B cell (primary cell): ENCODE data around the gene CHTF18. TPM values are rescaled to one million over a fixed set of nuclear protein-coding genes. Genes with fewer than 3 reads are reported as not detected.
A peak's percentile ranks its signal among the peaks of the same experiment; 100 is the strongest.

Source experiments
- ATAC-seq: fragments of 200-7000 bp; cut with Tn5 transposase; one replicate; pipeline ENCODE4 v1.10.0; 2021; ENCODE audit warnings: low read depth, mild to moderate bottlenecking, moderate number of reproducible peaks, moderate library complexity
- CTCF ChIA-PET: fragments of 350-600 bp; sonication (Branson Sonifier 250); formaldehyde crosslinking; loops from one replicate; lab custom pipeline; 2021; ENCODE audit warnings: antibody characterized with exemption, inconsistent platforms; lab: Charles Lee
- POLR2A ChIA-PET: fragments of 350-600 bp; sonication (Branson Sonifier 250); formaldehyde crosslinking; loops from one replicate; lab custom pipeline; 2021; ENCODE audit warnings: antibody characterized with exemption; lab: Charles Lee
- DNase-seq: peaks from one replicate; pipeline ENCODE4 v3.0.0; 2013
- H2AFZ ChIP-seq: 2 replicates; pipeline ENCODE4 v1.6.1; 2012; ENCODE audit warnings: mild to moderate bottlenecking, low read depth, low read length; ENCODE audit not compliant: insufficient read depth, poor library complexity, severe bottlenecking
- H3K27ac ChIP-seq, 2 donors: 1 replicate in 1 of 2; 2 replicates in 1 of 2; pipeline ENCODE4 v1.5.1; 2012 to 2013; ENCODE audit warnings: low read length in 2 of 2, mild to moderate bottlenecking in 2 of 2, moderate library complexity in 1 of 2
- H3K27me3 ChIP-seq, 4 experiments: fragments of 200-600 bp in 1 of 4; sonication (generic) in 1 of 4; replicated peaks in 1 of 4; 1 replicate in 2 of 4; 2 replicates in 2 of 4; pipeline versions ENCODE4 v1.6.1 to v1.7.0; 2013 to 2016; ENCODE audit warnings: low read length in 3 of 4, mild to moderate bottlenecking in 2 of 4, mixed read lengths in 1 of 4, moderate library complexity in 1 of 4; ENCODE audit not compliant: insufficient read depth in 4 of 4, control insufficient read depth in 3 of 4; ENCODE audit errors: control extremely low read depth in 1 of 4
- H3K36me3 ChIP-seq, 2 experiments: replicated peaks in 1 of 2; 1 replicate in 1 of 2; 2 replicates in 1 of 2; pipeline versions ENCODE4 v1.6.1 to v1.7.1; 2013; ENCODE audit warnings: low read length in 1 of 2; ENCODE audit not compliant: insufficient read depth in 2 of 2, control insufficient read depth in 1 of 2; ENCODE audit errors: control extremely low read depth in 1 of 2, extremely low read depth in 1 of 2
- H3K4me1 ChIP-seq, 2 donors: fragments of 200-600 bp in 1 of 2; sonication (generic) in 1 of 2; 1 replicate in 1 of 2; 2 replicates in 1 of 2; pipeline versions ENCODE4 v1.5.1 to v1.6.1; 2013 to 2017; ENCODE audit warnings: low read length in 2 of 2; ENCODE audit not compliant: control insufficient read depth in 2 of 2, insufficient read depth in 2 of 2
- H3K4me2 ChIP-seq: replicated peaks from 2 replicates; pipeline ENCODE3; 2012; ENCODE audit warnings: mild to moderate bottlenecking, low read depth, low read length; ENCODE audit not compliant: poor library complexity, severe bottlenecking
- H3K4me3 ChIP-seq, 5 experiments: fragments of 200-600 bp in 1 of 5; sonication (generic) in 1 of 5; 1 replicate in 3 of 5; 2 replicates in 2 of 5; pipeline versions ENCODE4 v1.5.1 to v1.7.0; 2011 to 2016; ENCODE audit warnings: low read length in 4 of 5, mild to moderate bottlenecking in 4 of 5, low read depth in 2 of 5, control low read depth in 1 of 5, moderate library complexity in 1 of 5; ENCODE audit not compliant: insufficient read depth in 1 of 5; ENCODE audit errors: control extremely low read depth in 1 of 5, extremely low read depth in 1 of 5
- H3K79me2 ChIP-seq: fragments of 200-600 bp; sonication (generic); one replicate; pipeline ENCODE4 v1.6.0; 2016; ENCODE audit warnings: low read length; ENCODE audit not compliant: control insufficient read depth, insufficient read depth
- H3K9ac ChIP-seq: fragments of 200-600 bp; sonication (generic); 2 replicates; pipeline ENCODE4 v1.6.1; 2017; ENCODE audit warnings: mild to moderate bottlenecking, low read length, moderate library complexity
- H3K9me3 ChIP-seq, 3 donors: one replicate each; pipeline versions ENCODE4 v1.6.1 to v1.7.1; 2013; ENCODE audit warnings: low read length in 2 of 3; ENCODE audit not compliant: control insufficient read depth in 2 of 3, insufficient read depth in 1 of 3; ENCODE audit errors: control extremely low read depth in 1 of 3
- H4K20me1 ChIP-seq: 2 replicates; pipeline ENCODE4 v1.6.0; 2012; ENCODE audit warnings: mild to moderate bottlenecking, low read length; ENCODE audit not compliant: insufficient read depth, control insufficient read depth, poor library complexity, severe bottlenecking
- H3K27ac Mint-ChIP-seq: one replicate; pipeline ENCODE4 v1.8.0; 2021; ENCODE audit warnings: mixed read lengths
- H3K27me3 Mint-ChIP-seq: one replicate; pipeline ENCODE4 v1.8.0; 2021; ENCODE audit warnings: mixed read lengths
- H3K4me1 Mint-ChIP-seq: one replicate; pipeline ENCODE4 v1.8.0; 2021; ENCODE audit warnings: mixed read lengths
- H3K4me3 Mint-ChIP-seq: one replicate; pipeline ENCODE4 v1.8.0; 2021; ENCODE audit warnings: mixed read lengths
- H3K9me3 Mint-ChIP-seq: one replicate; pipeline ENCODE4 v1.8.0; 2022; ENCODE audit warnings: mixed read lengths; ENCODE audit not compliant: insufficient read depth
- CTCF ChIP-seq: fragments of 200-600 bp; IDR thresholded peaks from one replicate; pipeline ENCODE4 v1.8.0; 2022; ENCODE audit warnings: antibody characterized with exemption, mild to moderate bottlenecking
- EZH2 ChIP-seq: IDR thresholded peaks from 2 replicates; pipeline ENCODE4 v1.6.1; 2012; ENCODE audit warnings: borderline replicate concordance, low read depth, mild to moderate bottlenecking, moderate library complexity, low read length; ENCODE audit not compliant: insufficient read depth, poor library complexity, severe bottlenecking
- WGBS: methylation state at CpG from one replicate; pipeline ENCODE4 v1.1.5; 2013; ENCODE audit warnings: missing lambda C conversion rate; ENCODE audit not compliant: insufficient coverage; 5-methylcytosine and 5-hydroxymethylcytosine counted together
- intact Hi-C: fragments of 100-400 bp; cut with micrococcal nuclease; formaldehyde crosslinking; loops from one replicate; pipeline ENCODE4 v1.10.0; 2022
- polyA plus RNA-seq: library from polyadenylated mRNA; depleted of rRNA; stranded (reverse); fragments of >200 nt; gene quantifications from 2 replicates; pipeline ENCODE4 v1.2.3, GENCODE V29; 2012
- total RNA-seq, 2 donors: library from RNA; stranded (reverse); fragments of 120-200 nt in 1 of 2; gene quantifications; 1 replicate in 1 of 2; 2 replicates in 1 of 2; pipeline versions ENCODE4 v1.2.3 to v1.2.4, GENCODE V29; 2013 to 2022

Gene CHTF18
- total and polyA plus RNA-seq, 2 donors (not counting 1 experiment from before 2014, with no cell fraction given): 72.3 to 76.1 TPM

- DNase-seq: no peak
- H3K27ac ChIP-seq: peak overlapping the region; percentile 73 to 92
- CTCF ChIA-PET: no interaction called here
Observed at GRCh38 chr16:808085-808386, 19.6 kb downstream of the CHTF18 start.

More at GRCh38 chr16:808085-808386, 19.6 kb downstream of the CHTF18 start:
- H3K36me3 ChIP-seq: no peaks in the 10 kb centered on the region
- Mint-ChIP-seq H3K27me3 (peaks cover 16% of the 10 kb centered on the region), H3K9me3 (no peaks in the 10 kb centered on the region), H3K27ac (peak overlapping the region; percentile 96), H3K4me3 (peak overlapping the region; percentile 99), H3K4me1 (peaks cover 8% of the 10 kb centered on the region)
- intact Hi-C loops: no loop called here
- H3K4me2 ChIP-seq: peak overlapping the region; percentile 90
- H3K4me3 ChIP-seq: peak overlapping the region; percentile 68 to 82 (median 78)
- WGBS: 30% methylated on average over 16 of the region's 19 CpGs
- peak overlapping the region; percentile 78 for H2AFZ ChIP-seq
- H3K4me1 ChIP-seq: peaks cover 5 to 18% of the 10 kb centered on the region in 2 donors
- no peak for TF ChIP-seq EZH2
- TF ChIP-seq CTCF: no peak
- peaks cover 0 to 7% (median 0%) of the 10 kb centered on the region in 3 donors for H3K9me3 ChIP-seq
- peaks cover 15% of the 10 kb centered on the region for H3K79me2 ChIP-seq
- POLR2A ChIA-PET: no interaction called here
- H4K20me1 ChIP-seq: no peaks in the 10 kb centered on the region
- peak overlapping the region; percentile 75 for H3K9ac ChIP-seq
- peaks cover 0 to 15% (median 2%) of the 10 kb centered on the region in 4 experiments for H3K27me3 ChIP-seq
- no peak for ATAC-seq
